Measurements from ENCODE around the gene PSMD13. TPM values are rescaled to one million over a fixed set of nuclear protein-coding genes. Genes with fewer than 3 reads are reported as not detected.

PSMD13 gene
- total RNA-seq, 1 donor from 2014 or later, result 150 TPM

GRCh38 chr11:210803-211180 lies 26.0 kb upstream of the PSMD13 start:
- Histone ChIP-seq H3K27me3 (ENCODE audit: control insufficient read depth, insufficient read depth, low read length) (no peaks in the 10 kb centered on the region), H3K36me3 (ENCODE audit: control insufficient read depth, insufficient read depth, low read length) (peaks cover 20% of the 10 kb centered on the region), H3K4me3 (ENCODE audit: low read depth, low read length) (no peak overlapping the region)
- TF ChIP-seq CTCF (IDR thresholded peaks at IDR 0.05; ENCODE audit: insufficient read depth, low read length, poor library complexity, severe bottlenecking), result no peak
- DNase-seq (ENCODE audit: low read depth), result no peak

GRCh38 chr11:211295-211694 lies 25.5 kb upstream of the PSMD13 start:
- peaks cover 21% of the 10 kb centered on the region for H3K36me3 ChIP-seq (ENCODE audit: control insufficient read depth, insufficient read depth, low read length)
- H3K4me3 ChIP-seq (ENCODE audit: low read depth, low read length), result no peak overlapping the region
- DNase-seq (ENCODE audit: low read depth), result no peak

DNA sequence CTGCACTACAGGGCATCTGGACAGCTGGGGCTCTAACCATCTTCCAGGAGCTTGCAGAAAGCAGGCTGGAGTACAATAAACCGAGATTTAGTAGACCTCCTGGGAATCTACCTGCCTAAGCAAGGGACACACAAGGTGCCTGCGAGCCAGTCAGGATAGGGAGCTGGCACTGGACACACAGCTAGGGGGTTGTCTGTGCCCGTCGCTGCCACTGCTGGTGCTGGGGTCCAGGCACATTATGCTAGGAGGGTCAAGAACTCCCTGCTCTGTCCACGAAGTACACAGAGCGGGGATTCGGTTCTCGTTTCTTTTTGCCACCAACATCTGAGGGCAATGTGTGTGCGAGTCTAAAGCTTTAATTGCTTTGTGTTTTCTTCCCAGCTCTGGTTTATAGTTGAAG lies 25.0 kb upstream of the PSMD13 start:
- no peak for TF ChIP-seq CTCF (IDR thresholded peaks at IDR 0.05; ENCODE audit: insufficient read depth, low read length, poor library complexity, severe bottlenecking)
- H3K27me3 ChIP-seq (ENCODE audit: control insufficient read depth, insufficient read depth, low read length), result no peaks in the 10 kb centered on the region
- peaks cover 21% of the 10 kb centered on the region for H3K36me3 ChIP-seq (ENCODE audit: control insufficient read depth, insufficient read depth, low read length)
- H3K4me3 ChIP-seq (ENCODE audit: low read depth, low read length), result no peak overlapping the region
- DNase-seq (ENCODE audit: low read depth), result no peak

More at GRCh38 chr11:211295-211694, 25.5 kb upstream of the PSMD13 start:
- H3K27me3 ChIP-seq (ENCODE audit: control insufficient read depth, insufficient read depth, low read length), result no peaks in the 10 kb centered on the region
- TF ChIP-seq CTCF (IDR thresholded peaks at IDR 0.05; ENCODE audit: insufficient read depth, low read length, poor library complexity, severe bottlenecking), result no peak

DNA sequence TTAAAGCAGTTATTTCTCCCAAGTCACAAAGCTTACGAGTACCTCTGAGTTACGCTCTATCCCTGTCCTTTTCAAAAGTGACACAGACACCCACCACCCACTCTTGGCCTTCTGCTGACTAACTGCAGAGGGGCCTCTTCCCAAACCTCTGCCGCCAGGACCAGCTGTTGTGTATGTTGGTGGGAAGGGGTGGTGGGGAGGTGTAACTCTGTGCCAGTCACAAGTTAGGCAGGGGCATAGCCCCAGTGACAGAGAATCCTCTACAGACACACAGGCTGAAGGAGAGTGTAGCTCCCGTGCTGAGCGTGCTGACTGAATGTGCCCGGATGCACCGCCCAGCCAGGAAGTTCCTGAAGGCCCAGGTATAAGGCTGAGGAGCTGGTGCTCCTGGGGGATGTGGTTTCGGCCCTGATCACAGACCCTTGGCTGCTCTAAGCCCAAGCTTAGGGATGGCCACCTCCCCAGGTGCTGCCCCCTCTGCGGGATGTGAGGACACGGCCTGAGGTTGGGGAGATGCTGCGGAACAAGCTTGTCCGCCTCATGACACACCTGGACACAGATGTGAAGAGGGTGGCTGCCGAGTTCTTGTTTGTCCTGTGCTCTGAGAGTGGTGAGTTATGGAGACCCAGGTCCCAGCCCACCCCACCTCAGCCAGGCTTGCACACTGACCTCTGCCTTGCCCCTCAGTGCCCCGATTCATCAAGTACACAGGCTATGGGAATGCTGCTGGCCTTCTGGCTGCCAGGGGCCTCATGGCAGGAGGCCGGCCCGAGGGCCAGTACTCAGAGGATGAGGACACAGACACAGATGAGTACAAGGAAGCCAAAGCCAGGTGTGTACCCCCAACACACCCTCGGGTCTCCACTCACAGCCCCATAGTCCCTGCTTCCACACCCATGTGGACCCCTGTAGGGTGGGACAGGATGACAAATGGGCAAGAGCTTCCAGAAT lies 24.4 kb upstream of the PSMD13 start:
- Histone ChIP-seq H3K27me3 (ENCODE audit: control insufficient read depth, insufficient read depth, low read length) (no peaks in the 10 kb centered on the region), H3K4me3 (ENCODE audit: low read depth, low read length) (no peak overlapping the region), H3K36me3 (ENCODE audit: control insufficient read depth, insufficient read depth, low read length) (peaks cover 21% of the 10 kb centered on the region)
- no peak for TF ChIP-seq CTCF (IDR thresholded peaks at IDR 0.05; ENCODE audit: insufficient read depth, low read length, poor library complexity, severe bottlenecking)
- no peak for DNase-seq (ENCODE audit: low read depth)

GRCh38 chr11:213111-213510 lies 23.7 kb upstream of the PSMD13 start:
- H3K4me3 ChIP-seq (ENCODE audit: low read depth, low read length), result no peak overlapping the region
- no peak for TF ChIP-seq CTCF (IDR thresholded peaks at IDR 0.05; ENCODE audit: insufficient read depth, low read length, poor library complexity, severe bottlenecking)
- peaks cover 21% of the 10 kb centered on the region for H3K36me3 ChIP-seq (ENCODE audit: control insufficient read depth, insufficient read depth, low read length)
- no peak for DNase-seq (ENCODE audit: low read depth)
- no peaks in the 10 kb centered on the region for H3K27me3 ChIP-seq (ENCODE audit: control insufficient read depth, insufficient read depth, low read length)

Data from kidney epithelial cell (primary cell).